Measurements from ENCODE around the gene RCAN1.
A peak's percentile ranks its signal among the peaks of the same experiment; 100 is the strongest.

RCAN1 gene

DNA sequence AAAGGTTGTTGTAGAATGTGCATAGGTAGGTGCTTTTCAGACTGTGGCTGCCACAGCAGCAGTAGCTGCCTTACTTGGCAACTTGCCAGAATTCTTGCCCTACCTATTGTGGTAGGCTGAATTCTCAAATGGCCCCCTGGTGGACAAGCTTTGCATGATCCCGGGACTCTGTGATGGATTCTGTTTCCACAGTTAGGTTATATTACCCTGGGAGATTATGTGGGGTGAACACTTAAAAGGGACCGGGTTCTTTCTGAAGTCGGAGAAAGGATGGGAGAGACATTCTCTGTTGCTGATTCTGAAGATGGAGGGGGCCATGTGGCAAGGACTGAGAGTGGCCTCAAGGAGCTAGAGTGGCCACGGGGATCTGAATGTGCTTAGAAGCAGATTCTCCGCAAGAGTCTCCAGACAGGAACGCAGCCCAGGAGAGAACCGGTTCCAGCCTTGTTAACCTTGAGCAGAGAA is 70.8 kb downstream of the RCAN1 start:
- DNase-seq (ENCODE audit: low read depth in 3 of 3, low spot score in 1 of 3) = peak in 1 of 3 donors; percentile 7

DNA sequence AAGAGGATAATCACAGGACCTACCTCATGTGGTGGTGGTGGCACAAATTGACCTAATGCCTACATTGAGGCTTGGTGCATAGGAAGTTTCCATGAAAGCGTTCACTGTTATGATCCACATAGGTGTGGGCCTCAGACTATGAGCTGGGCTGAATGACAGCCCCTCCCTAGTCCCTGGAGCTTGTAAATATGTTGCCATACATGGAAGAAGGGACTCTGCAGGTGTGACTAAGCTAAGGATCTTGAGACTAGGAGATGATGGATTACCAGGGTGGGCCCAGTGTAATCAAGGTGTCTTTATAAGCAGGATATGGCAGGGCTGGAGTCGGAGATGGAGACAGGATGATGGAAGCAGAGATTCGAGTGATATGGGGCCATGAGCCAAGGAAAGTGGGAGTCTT is 71.9 kb downstream of the RCAN1 start:
- DNase-seq (ENCODE audit: low read depth in 3 of 3, low spot score in 1 of 3) = no peak

GRCh38 chr21:34540206-34540605 is 74.7 kb downstream of the RCAN1 start:
- no peak for DNase-seq (ENCODE audit: low read depth in 3 of 3, low spot score in 1 of 3)

GRCh38 chr21:34537838-34538237 is 77.1 kb downstream of the RCAN1 start:
- no peak for DNase-seq (ENCODE audit: low read depth in 3 of 3, low spot score in 1 of 3)

GRCh38 chr21:34536820-34537219 is 78.1 kb downstream of the RCAN1 start:
- no peak for DNase-seq (ENCODE audit: low read depth in 3 of 3, low spot score in 1 of 3)

DNA sequence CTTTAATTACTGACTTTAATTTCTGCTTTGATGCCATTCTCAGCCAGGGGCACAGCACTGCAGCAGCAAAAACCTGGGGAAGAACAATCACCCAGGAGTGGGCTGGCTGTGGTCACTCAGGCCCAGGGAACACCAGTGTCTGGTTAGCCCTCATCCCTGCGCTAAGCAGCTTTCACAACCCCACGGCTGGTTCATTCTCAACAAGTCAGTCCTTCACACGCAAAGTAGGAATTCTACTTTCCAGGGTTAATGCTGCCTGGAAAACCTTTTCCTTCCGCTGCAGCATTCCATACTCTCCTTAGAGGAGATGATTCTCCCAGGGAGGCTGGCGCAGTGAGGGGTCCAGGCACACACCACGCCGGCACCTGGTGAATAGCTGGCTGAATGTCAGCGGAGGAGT is 78.6 kb downstream of the RCAN1 start:
- no peak for DNase-seq (ENCODE audit: low read depth in 3 of 3, low spot score in 1 of 3)

- DNase-seq (ENCODE audit: low read depth in 3 of 3, low spot score in 1 of 3) = no peak
Measured at GRCh38 chr21:34535886-34536285, 79.0 kb downstream of the RCAN1 start.

DNA sequence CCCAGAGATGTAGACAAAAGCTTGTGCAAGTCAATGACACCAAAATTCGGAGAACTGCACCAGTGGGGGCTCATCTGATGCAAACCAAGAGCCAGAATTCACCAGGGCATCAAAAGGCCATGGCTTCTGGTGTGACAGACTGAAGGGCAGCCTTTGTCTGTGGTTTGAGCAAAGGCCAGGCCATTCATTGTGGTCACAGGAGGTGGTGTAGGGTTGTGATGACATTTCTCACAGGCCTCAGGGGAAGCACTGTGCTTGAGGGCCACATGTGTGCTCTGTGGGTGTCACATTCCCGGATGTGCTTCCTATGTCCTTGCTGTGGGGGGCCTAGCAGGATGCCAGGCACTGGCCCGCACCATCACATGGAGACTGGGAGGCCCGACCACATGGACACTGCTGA is 80.4 kb downstream of the RCAN1 start:
- no peak for DNase-seq (ENCODE audit: low read depth in 3 of 3, low spot score in 1 of 3)

- DNase-seq (ENCODE audit: low read depth in 3 of 3, low spot score in 1 of 3) = no peak
Measured at GRCh38 chr21:34533938-34534337, 81.0 kb downstream of the RCAN1 start.

GRCh38 chr21:34531399-34531798 is 83.5 kb downstream of the RCAN1 start:
- DNase-seq (ENCODE audit: low read depth in 3 of 3, low spot score in 1 of 3) = no peak

DNA sequence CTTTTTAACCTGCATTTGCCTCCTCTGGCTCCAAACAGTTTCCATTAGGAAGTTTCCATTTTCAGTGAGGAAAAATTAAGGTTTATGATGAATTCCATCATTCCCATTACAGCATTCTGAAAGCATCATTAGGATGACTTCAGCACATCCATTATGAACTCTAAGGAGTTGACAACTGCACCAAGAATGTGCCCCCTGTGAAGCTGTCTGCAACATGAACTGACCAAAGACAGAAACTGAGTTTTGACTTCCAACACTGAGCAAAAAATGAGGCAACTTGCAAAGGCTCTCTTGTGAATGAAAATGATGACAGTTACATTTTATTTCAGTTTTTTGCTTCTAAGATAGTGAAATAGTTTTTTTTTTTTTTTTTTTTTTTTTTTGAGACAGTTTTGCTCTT is 84.7 kb downstream of the RCAN1 start:
- DNase-seq (ENCODE audit: low read depth in 3 of 3, low spot score in 1 of 3) = no peak

DNA sequence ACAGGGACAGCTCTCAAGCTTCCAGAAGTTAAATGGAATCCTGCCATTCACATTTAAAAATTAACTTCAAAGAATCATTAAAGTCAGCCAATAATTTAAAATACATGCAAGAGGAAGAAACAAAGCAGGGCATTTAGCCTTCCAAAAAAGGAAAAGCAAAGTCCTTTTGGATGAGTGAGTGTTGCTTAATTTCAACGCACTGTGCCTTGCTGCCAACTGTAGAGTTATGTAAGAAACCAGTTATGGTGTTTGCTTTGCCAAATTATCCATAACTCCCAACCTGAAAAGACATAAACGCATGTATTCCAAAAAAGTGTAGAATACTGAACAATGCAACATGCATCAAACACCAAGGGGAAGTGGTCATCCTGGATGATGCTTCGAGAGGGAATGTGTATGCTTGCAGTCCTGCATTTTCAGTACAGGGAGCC is 86.8 kb downstream of the RCAN1 start:
- DNase-seq (ENCODE audit: low read depth in 3 of 3, low spot score in 1 of 3) = no peak

DNA sequence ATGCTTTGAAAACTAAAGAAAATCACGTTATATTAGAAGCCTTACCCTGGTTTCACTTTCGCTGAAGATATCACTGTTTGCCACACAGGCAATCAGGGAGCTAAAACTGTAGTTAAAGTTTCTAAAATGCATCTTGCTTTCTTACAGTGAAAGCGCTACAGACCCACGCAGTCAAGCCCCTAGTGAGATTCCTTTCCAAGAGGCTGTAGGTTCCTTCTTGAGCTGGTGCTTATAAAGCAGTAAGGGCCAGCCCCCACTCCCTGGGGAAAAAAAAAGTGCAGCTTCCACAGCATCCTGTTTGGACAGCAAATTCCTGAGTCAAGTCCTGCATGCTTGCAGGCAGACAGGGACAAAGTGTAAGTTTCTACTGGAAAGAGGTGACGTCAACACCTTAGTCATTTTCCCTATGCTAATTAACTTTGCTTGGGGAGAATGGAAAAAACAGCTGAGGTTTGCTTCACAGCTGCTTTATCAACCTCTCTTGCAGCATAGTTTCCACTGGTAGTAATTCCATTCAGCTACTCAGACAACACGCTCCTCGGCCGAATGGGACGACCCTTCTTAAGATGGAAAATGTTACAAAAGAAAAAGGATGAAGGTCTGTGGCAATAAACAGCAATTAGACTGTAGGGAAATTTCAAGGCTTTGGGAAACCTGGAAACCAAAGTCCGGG is 88.2 kb downstream of the RCAN1 start:
- DNase-seq (ENCODE audit: low read depth in 3 of 3, low spot score in 1 of 3) = no peak

DNA sequence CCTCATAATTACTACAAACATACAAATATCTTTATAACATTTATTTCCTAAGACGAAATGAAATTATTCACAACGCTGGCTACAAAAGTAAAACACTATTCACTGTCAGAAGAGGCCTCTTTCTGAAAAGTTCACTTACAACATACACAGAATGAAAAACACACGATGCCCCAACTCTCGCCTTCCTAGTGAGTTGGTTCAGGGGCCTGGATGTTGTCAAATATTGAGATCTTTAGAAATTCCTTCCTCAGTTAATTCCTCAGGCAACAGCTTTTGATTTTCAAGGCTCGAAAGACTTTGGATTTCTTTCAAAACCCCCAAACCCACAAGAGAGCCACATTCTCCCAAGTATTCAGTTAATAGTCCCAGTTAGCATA is 88.7 kb downstream of the RCAN1 start:
- DNase-seq (ENCODE audit: low read depth in 3 of 3, low spot score in 1 of 3) = no peak

DNA sequence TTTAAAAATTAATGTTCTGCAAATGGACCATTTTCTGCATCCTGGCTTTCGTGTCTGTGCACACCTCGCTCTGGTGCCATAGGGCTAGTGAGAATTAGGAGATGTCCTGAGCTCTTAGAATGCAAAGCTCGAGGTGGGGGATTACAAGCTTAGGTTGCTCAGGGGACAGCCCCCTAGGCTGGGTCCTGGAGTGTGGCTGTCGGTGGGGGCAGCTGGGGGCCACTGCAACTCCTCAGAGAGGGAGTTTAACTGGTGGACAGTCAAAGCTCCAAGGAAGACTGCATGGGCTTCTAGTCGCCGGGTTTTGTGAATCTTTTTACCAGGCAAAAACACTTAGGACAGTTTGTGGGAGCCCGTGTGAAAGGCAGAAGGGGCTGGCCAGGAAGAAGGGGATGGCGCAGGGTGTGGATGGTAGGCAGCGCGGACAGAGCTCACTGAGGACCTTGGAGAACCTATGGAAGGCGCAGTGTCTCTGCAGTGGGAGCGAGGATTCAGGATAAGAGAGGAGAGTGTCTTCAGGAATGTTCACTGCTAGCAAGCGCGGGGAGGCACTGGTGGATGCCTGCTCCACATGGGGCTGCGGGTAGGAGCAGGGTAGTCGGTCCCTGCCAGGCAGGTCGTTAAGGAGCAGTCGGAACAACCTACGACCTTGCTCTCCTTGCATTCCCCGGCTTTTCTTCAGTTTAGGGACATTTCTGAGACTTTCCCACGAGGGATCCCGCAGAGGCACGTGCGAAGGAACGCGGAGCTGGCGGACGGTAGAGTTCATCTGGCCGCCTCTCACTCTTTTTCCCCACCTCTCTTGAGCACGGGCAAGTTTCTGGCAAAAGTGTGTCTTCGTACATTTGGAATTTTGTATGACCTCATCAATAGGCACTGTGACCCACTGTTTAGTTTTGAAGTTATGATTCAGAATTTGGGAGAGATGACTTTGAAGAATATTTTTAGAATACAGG is 90.0 kb downstream of the RCAN1 start:
- no peak for DNase-seq (ENCODE audit: low read depth in 3 of 3, low spot score in 1 of 3)

GRCh38 chr21:34523019-34523555 is 91.8 kb downstream of the RCAN1 start:
- no peak for DNase-seq (ENCODE audit: low read depth in 3 of 3, low spot score in 1 of 3)

DNA sequence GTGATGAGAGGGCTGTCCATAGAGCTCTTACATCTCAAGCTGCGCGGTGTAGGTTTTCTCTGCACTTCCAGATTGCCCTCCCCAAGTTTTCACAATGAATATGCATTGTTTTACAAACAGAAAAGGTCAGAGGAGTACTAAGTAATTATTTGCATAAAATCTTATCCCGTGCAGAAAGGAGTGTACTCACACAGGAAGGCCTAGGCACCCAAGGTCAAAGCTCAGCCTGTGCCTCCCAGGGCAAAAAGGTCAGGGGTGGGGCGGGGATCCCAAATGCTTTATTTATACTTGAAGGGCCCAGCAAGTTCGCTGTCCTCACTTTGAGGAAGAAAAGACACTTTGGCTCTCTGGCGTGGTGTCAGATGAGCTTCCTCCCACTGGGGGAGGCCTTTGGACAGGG is 92.6 kb downstream of the RCAN1 start:
- no peak for DNase-seq (ENCODE audit: low read depth in 3 of 3, low spot score in 1 of 3)

DNA sequence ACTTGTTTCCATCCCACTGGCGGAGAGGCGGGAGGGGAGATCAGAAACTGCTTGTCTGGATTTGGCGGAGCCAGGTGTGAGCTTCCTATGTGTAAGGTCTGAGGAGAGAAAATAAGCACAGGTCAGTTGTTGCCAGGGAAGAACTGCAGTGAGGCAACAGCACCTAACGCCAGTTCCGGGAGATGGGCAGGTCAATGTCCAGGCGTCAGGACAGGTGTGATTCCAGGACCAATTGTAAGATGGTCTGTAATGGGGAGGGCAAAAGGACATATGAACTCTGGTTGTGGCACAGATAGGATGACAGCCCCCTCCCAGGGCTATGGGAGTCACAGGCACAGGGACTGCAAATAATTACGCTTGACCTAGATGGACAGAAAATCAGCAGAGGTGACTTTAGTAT is 93.4 kb downstream of the RCAN1 start:
- DNase-seq (ENCODE audit: low read depth in 3 of 3, low spot score in 1 of 3) = no peak

GRCh38 chr21:34520764-34521508 is 94.0 kb downstream of the RCAN1 start:
- DNase-seq (ENCODE audit: low read depth in 3 of 3, low spot score in 1 of 3) = no peak

GRCh38 chr21:34520281-34520680 is 94.6 kb downstream of the RCAN1 start:
- DNase-seq (ENCODE audit: low read depth in 3 of 3, low spot score in 1 of 3) = no peak

- no peak for DNase-seq (ENCODE audit: low read depth in 3 of 3, low spot score in 1 of 3)
Measured at GRCh38 chr21:34519694-34520093, 95.2 kb downstream of the RCAN1 start.
